C4-2B (cell line): Measurements from ENCODE around the gene UBAP1L.
"Not testable (repeated sequence)": the region's sequence is repeated elsewhere in the genome, so short reads cannot be mapped to it uniquely, and the experiment has no call there.

Experiments
- CTCF ChIP-seq: fragments of 450-650 bp; conservative IDR thresholded peaks from 2 replicates; pipeline ENCODE4 v1.5.1; 2017; ENCODE audit warnings: mild to moderate bottlenecking
- ZFX ChIP-seq: fragments of 450-650 bp; IDR thresholded peaks from 2 replicates; pipeline ENCODE4 v1.6.1; 2017

GRCh38 chr15:65137893-65138292 lies 22.9 kb upstream of the UBAP1L start:
- TF ChIP-seq CTCF, ZFX: not testable (repeated sequence)
